Astrocyte (in vitro differentiated cells and primary cell): ENCODE results near the gene SLC66A1.

ENCODE experiments used
- CTCF ChIP-seq: IDR thresholded peaks from 2 replicates; pipeline ENCODE4 v1.5.1; 2011; ENCODE audit warnings: low read depth, mild to moderate bottlenecking, inconsistent platforms, low read length, moderate library complexity; ENCODE audit not compliant: insufficient read depth
- EZH2 ChIP-seq: IDR thresholded peaks from 2 replicates; pipeline ENCODE4 v1.6.1; 2012; ENCODE audit warnings: mild to moderate bottlenecking, low read length, inconsistent platforms; ENCODE audit not compliant: insufficient read depth

GRCh38 chr1:19341201-19342061 is 29.3 kb downstream of the SLC66A1 start:
- TF ChIP-seq CTCF = peak; percentile 87
- TF ChIP-seq EZH2 = no peak
